Coronary artery (tissue), 2 donors: ENCODE measurements around the gene PRKN.

Experiments used
- DNase-seq: peaks from one replicate; pipeline ENCODE4 v3.0.0-alpha.2; 2017; ENCODE audit warnings: low spot score
- H3K27ac ChIP-seq, 2 donors: fragments of 200-600 bp; sonication (generic); one replicate each; pipeline ENCODE4 v1.5.1; 2016 to 2019
- H3K4me3 ChIP-seq: fragments of 200-600 bp; sonication (generic); 2 replicates; pipeline ENCODE4 v1.5.1; 2016; ENCODE audit warnings: mild to moderate bottlenecking, moderate library complexity
- CTCF ChIP-seq: fragments of 200-600 bp; sonication (generic); IDR thresholded peaks from one replicate; pipeline ENCODE4 v1.5.1; 2019; ENCODE audit warnings: antibody characterized with exemption

PRKN gene

GRCh38 chr6:162149786-162150185 is 577.8 kb downstream of the PRKN start:
- no peak overlapping the region for H3K27ac ChIP-seq
- TF ChIP-seq CTCF = no peak
- DNase-seq = no peak
- H3K4me3 ChIP-seq = no peak overlapping the region

- Histone ChIP-seq H3K4me3 (no peak overlapping the region), H3K27ac (no peak overlapping the region)
- no peak for DNase-seq
- no peak for TF ChIP-seq CTCF
Measured at GRCh38 chr6:162147805-162148204, 579.8 kb downstream of the PRKN start.

GRCh38 chr6:162147281-162147680 is 580.3 kb downstream of the PRKN start:
- H3K4me3 ChIP-seq = no peak overlapping the region
- no peak for DNase-seq
- no peak overlapping the region for H3K27ac ChIP-seq
- TF ChIP-seq CTCF = no peak

GRCh38 chr6:162140251-162140852 is 587.2 kb downstream of the PRKN start:
- DNase-seq = no peak
- H3K4me3 ChIP-seq = no peak overlapping the region
- TF ChIP-seq CTCF = no peak
- H3K27ac ChIP-seq = no peak overlapping the region

- H3K4me3 ChIP-seq = no peak overlapping the region
Measured at GRCh38 chr6:162125659-162126058, 601.9 kb downstream of the PRKN start.

GRCh38 chr6:162124710-162125435 is 602.7 kb downstream of the PRKN start:
- no peak for DNase-seq
- no peak for TF ChIP-seq CTCF
- H3K27ac ChIP-seq = no peak overlapping the region
- no peak overlapping the region for H3K4me3 ChIP-seq

More at GRCh38 chr6:162125659-162126058, 601.9 kb downstream of the PRKN start:
- DNase-seq = no peak
- H3K27ac ChIP-seq = no peak overlapping the region
- no peak for TF ChIP-seq CTCF

GRCh38 chr6:162123797-162124196 is 603.8 kb downstream of the PRKN start:
- Histone ChIP-seq H3K27ac (no peak overlapping the region), H3K4me3 (no peak overlapping the region)
- no peak for TF ChIP-seq CTCF
- DNase-seq = no peak
